Endothelial cell of umbilical vein (primary cell): Measurements from ENCODE around the gene GCNA. TPM values are rescaled to one million over a fixed set of nuclear protein-coding genes. Genes with fewer than 3 reads are reported as not detected.

Source experiments
- BruUV-seq: library from RNA; stranded (reverse); fragments of 400-500 nt; replicated peaks from 2 replicates; lab custom pipeline; 2021; lab: Mats Ljungman, UMichigan
- CTCF ChIA-PET: fragments of 300-600, 350-600 bp; sonication (Branson Sonifier 250); formaldehyde crosslinking; loops from one replicate; lab custom pipeline; 2021; ENCODE audit warnings: antibody characterized with exemption, inconsistent platforms; lab: Charles Lee
- POLR2A ChIA-PET: fragments of 300-600, 350-600 bp; sonication (Branson Sonifier 250); formaldehyde crosslinking; loops from one replicate; lab custom pipeline; 2021; ENCODE audit warnings: antibody characterized with exemption, inconsistent platforms; lab: Charles Lee
- DNase-seq: peaks from one replicate; pipeline ENCODE4 v3.0.0-alpha.2; 2011; ENCODE audit warnings: low read depth, low spot score
- FAIRE-seq: peaks from 2 replicates; lab custom pipeline; 2011; peaks lifted over from hg19 to GRCh38; lab: Jason Lieb, UNC
- H2AFZ ChIP-seq: 2 replicates; pipeline ENCODE4 v1.6.0; 2012; ENCODE audit warnings: low read depth, low read length, control low read depth, inconsistent platforms
- H3K27ac ChIP-seq: 2 replicates; pipeline ENCODE4 v1.5.1; 2011; ENCODE audit warnings: low read depth, mild to moderate bottlenecking, control low read depth, low read length, moderate library complexity; ENCODE audit not compliant: insufficient read depth
- H3K27me3 ChIP-seq, 2 experiments: 2 replicates each; pipeline versions ENCODE4 v1.6.0 to v1.6.1; 2011; ENCODE audit warnings: low read length in 2 of 2, mixed read lengths in 1 of 2; ENCODE audit not compliant: control insufficient read depth in 2 of 2, insufficient read depth in 2 of 2
- H3K36me3 ChIP-seq, 2 experiments: 2 replicates in 1 of 2; 3 replicates in 1 of 2; pipeline ENCODE4 v1.5.1; 2011; ENCODE audit warnings: low read length in 2 of 2, mild to moderate bottlenecking in 1 of 2, moderate library complexity in 1 of 2; ENCODE audit not compliant: control insufficient read depth in 2 of 2, insufficient read depth in 2 of 2; ENCODE audit errors: extremely low read depth in 1 of 2
- H3K4me1 ChIP-seq: 3 replicates; pipeline ENCODE4 v1.5.1; 2011; ENCODE audit warnings: mild to moderate bottlenecking, low read length; ENCODE audit not compliant: control insufficient read depth, insufficient read depth; ENCODE audit errors: extremely low read depth
- H3K4me2 ChIP-seq: 2 replicates; pipeline ENCODE4 v1.6.1; 2011; ENCODE audit warnings: low read length, control low read depth, mixed read lengths; ENCODE audit not compliant: insufficient read depth
- H3K4me3 ChIP-seq, 3 experiments: fragments of 200-600 bp in 1 of 3; sonication (generic), shearing (Covaris generic) in 1 of 3; replicated peaks in 1 of 3; 2 replicates each; pipeline ENCODE4 v1.5.1; 2011 to 2016; ENCODE audit warnings: control low read depth in 3 of 3, low read length in 3 of 3, mild to moderate bottlenecking in 2 of 3, inconsistent platforms in 1 of 3, low read depth in 1 of 3, moderate library complexity in 1 of 3; ENCODE audit not compliant: insufficient read depth in 1 of 3
- H3K79me2 ChIP-seq: 2 replicates; pipeline ENCODE4 v1.6.0; 2012; ENCODE audit warnings: low read length, inconsistent platforms; ENCODE audit not compliant: control insufficient read depth, insufficient read depth
- H3K9ac ChIP-seq: replicated peaks from 2 replicates; pipeline ENCODE3; 2011; ENCODE audit warnings: low read length, control low read depth; ENCODE audit not compliant: insufficient read depth; ENCODE audit errors: extremely low read depth
- H3K9me1 ChIP-seq: replicated peaks from 3 replicates; pipeline ENCODE4 v1.6.0; 2011; ENCODE audit warnings: mild to moderate bottlenecking, low read length; ENCODE audit not compliant: control insufficient read depth, insufficient read depth; ENCODE audit errors: extremely low read depth
- H3K9me3 ChIP-seq: replicated peaks from 2 replicates; pipeline ENCODE4 v1.5.1; 2012; ENCODE audit warnings: low read length, inconsistent platforms; ENCODE audit not compliant: control insufficient read depth, insufficient read depth
- H4K20me1 ChIP-seq: replicated peaks from 2 replicates; pipeline ENCODE3; 2011; ENCODE audit warnings: mild to moderate bottlenecking, low read length; ENCODE audit not compliant: control insufficient read depth, insufficient read depth; ENCODE audit errors: extremely low read depth
- EZH2 ChIP-seq: IDR thresholded peaks from 2 replicates; pipeline ENCODE4 v1.6.1; 2012; ENCODE audit warnings: borderline replicate concordance, low read depth, mild to moderate bottlenecking, moderate library complexity, low read length, inconsistent platforms; ENCODE audit not compliant: severe bottlenecking
- FOS ChIP-seq: IDR thresholded peaks from 2 replicates; pipeline ENCODE4 v1.6.1; 2011; ENCODE audit warnings: mild to moderate bottlenecking, low read length, moderate library complexity, borderline replicate concordance; ENCODE audit not compliant: insufficient read depth
- GATA2 ChIP-seq: IDR thresholded peaks from 2 replicates; pipeline ENCODE4 v1.7.0; 2011; ENCODE audit warnings: low read depth, mild to moderate bottlenecking, moderate library complexity, mixed read lengths, low read length; ENCODE audit not compliant: insufficient read length, insufficient read depth
- JUN ChIP-seq: IDR thresholded peaks from 2 replicates; pipeline ENCODE4 v1.6.1; 2011; ENCODE audit warnings: borderline replicate concordance, low read depth; ENCODE audit not compliant: insufficient read length, insufficient read depth
- MYC ChIP-seq: IDR thresholded peaks from one replicate; pipeline ENCODE4 v1.6.1; 2011; ENCODE audit warnings: mild to moderate bottlenecking, low read depth, low read length
- POLR2A ChIP-seq: IDR thresholded peaks from 2 replicates; pipeline ENCODE4 v1.6.1; 2012; ENCODE audit warnings: low read depth, mild to moderate bottlenecking, control low read depth, low read length
- POLR2AphosphoS5 ChIP-seq: IDR thresholded peaks from 2 replicates; pipeline ENCODE4 v1.6.1; 2012; ENCODE audit warnings: low read depth, mild to moderate bottlenecking, control low read depth, low read length, moderate library complexity; ENCODE audit not compliant: insufficient read depth
- dilution Hi-C: fragments of 300-500 bp; cut with MboI; formaldehyde crosslinking; loops from one replicate; pipeline ENCODE4 v1.15.0; 2019; ENCODE audit warnings: low sequenced_read_pairs; ENCODE audit not compliant: extremely low pct_ligation_motif_present
- intact Hi-C: fragments of 100-400 bp; cut with micrococcal nuclease; formaldehyde crosslinking; loops from one replicate; pipeline ENCODE4 v1.10.0; 2022
- polyA plus RNA-seq, 4 experiments: library from polyadenylated mRNA; depleted of rRNA in 3 of 4; stranded (reverse) in 3 of 4; unstranded in 1 of 4; fragments of >200 nt; gene quantifications; 2 replicates each; pipeline versions ENCODE4 v1.2.1 to v1.2.3, GENCODE V29; 2011 to 2012; ENCODE audit warnings: missing spikeins in 1 of 4
- total RNA-seq: library from RNA; stranded (reverse); gene quantifications from 2 replicates; pipeline ENCODE4 v1.2.3, GENCODE V29; 2021
- TF ChIP-seq, protein P1 (sequence below), 2 donors: IDR thresholded peaks; 1 replicate in 1 of 2; 2 replicates in 1 of 2; pipeline ENCODE4 v1.5.1; 2011; ENCODE audit warnings: low read length in 2 of 2, mild to moderate bottlenecking in 2 of 2, moderate library complexity in 2 of 2, control low read depth in 1 of 2, inconsistent platforms in 1 of 2, low read depth in 1 of 2; ENCODE audit not compliant: insufficient read depth in 1 of 2; ENCODE audit errors: extremely low read depth in 1 of 2
- TF ChIP-seq, protein P2 (sequence below): IDR thresholded peaks from 2 replicates; pipeline ENCODE4 v1.6.1; 2011; ENCODE audit not compliant: insufficient read depth, insufficient read length

GCNA gene
- total and polyA plus RNA-seq, 2 donors (not counting 3 experiments of a cell fraction or from before 2014, with no cell fraction given): 1.0 to 4.0 TPM

DNA sequence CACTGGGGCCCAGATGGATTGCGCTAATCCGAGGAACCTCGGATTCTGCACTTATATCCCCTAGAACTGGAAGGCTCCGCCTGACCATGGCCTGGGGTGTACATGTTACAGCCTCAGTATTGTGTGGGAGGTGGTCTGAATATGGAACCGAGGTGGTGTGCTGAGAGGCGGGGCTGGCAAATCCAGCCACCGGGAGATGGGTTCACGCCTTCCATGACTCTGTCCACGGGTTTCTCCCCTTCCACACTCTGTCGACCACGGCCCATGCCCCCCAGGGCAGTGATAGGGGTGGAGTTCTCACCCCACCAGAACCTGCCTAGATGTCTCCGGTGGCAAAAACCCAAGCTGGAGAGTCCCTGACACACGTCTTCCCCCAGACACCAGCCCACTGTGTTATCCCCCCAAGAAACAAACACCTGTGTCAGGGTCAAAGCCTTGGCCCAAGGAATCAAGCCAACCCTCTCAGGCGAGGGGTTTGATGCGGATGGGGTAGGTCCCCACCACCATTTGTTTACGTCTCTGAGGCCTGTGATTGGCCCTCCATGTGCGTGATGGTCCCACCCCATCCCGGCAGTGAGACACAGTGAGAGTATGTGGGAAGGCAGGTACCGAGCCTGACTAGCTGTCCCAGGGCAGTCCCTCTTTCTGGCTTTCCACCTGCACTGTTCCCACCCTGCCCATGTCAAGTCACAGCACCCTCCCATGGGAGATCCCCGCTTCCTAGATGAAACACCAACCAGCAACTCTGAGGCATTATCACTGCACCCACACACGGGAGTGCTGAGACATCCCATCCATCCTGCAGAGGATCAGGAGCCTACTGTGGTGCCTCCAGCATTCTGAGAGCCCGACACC is 82.6 kb downstream of the GCNA start:
- no peaks in the 10 kb centered on the region for H4K20me1 ChIP-seq
- H3K9me1 ChIP-seq: no peaks in the 10 kb centered on the region
- H3K27me3 ChIP-seq: peaks cover 0 to 4% of the 10 kb centered on the region in 2 experiments
- H3K4me1 ChIP-seq: no peaks in the 10 kb centered on the region
- no peak overlapping the region for H3K4me2 ChIP-seq
- ChIA-PET CTCF (no interaction called here), POLR2A (no interaction called here)
- dilution Hi-C loops (no loop called here), intact Hi-C loops (no loop called here)
- H3K27ac ChIP-seq: no peak overlapping the region
- no peaks in the 10 kb centered on the region for H3K36me3 ChIP-seq
- H3K79me2 ChIP-seq: no peaks in the 10 kb centered on the region
- H3K9me3 ChIP-seq: no peaks in the 10 kb centered on the region
- DNase-seq: no peak
- FAIRE-seq: no peak
- H2AFZ ChIP-seq: no peak overlapping the region
- H3K9ac ChIP-seq: no peak overlapping the region
- TF ChIP-seq GATA2: no peak
- TF ChIP-seq FOS: no peak
- TF ChIP-seq, protein P1, sequence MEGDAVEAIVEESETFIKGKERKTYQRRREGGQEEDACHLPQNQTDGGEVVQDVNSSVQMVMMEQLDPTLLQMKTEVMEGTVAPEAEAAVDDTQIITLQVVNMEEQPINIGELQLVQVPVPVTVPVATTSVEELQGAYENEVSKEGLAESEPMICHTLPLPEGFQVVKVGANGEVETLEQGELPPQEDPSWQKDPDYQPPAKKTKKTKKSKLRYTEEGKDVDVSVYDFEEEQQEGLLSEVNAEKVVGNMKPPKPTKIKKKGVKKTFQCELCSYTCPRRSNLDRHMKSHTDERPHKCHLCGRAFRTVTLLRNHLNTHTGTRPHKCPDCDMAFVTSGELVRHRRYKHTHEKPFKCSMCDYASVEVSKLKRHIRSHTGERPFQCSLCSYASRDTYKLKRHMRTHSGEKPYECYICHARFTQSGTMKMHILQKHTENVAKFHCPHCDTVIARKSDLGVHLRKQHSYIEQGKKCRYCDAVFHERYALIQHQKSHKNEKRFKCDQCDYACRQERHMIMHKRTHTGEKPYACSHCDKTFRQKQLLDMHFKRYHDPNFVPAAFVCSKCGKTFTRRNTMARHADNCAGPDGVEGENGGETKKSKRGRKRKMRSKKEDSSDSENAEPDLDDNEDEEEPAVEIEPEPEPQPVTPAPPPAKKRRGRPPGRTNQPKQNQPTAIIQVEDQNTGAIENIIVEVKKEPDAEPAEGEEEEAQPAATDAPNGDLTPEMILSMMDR (IDR thresholded peaks at IDR 0.05; ENCODE audit: extremely low read depth in 1 of 2, insufficient read depth in 1 of 2, low read depth in 1 of 2, low read length in 2 of 2): no peak
- TF ChIP-seq POLR2AphosphoS5: no peak
- no peak for TF ChIP-seq JUN
- TF ChIP-seq POLR2A: no peak
- TF ChIP-seq, protein P2, sequence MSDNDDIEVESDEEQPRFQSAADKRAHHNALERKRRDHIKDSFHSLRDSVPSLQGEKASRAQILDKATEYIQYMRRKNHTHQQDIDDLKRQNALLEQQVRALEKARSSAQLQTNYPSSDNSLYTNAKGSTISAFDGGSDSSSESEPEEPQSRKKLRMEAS: no peak
- no peak for TF ChIP-seq EZH2
- no peak for TF ChIP-seq MYC
- BruUV-seq: no TSS peak
- H3K4me3 ChIP-seq: no peak overlapping the region
